ENCODE measurements around the gene ZNF625.
"Not testable (repeated sequence)": the region's sequence is repeated elsewhere in the genome, so short reads cannot be mapped to it uniquely, and the experiment has no call there.

ZNF625 gene

GRCh38 chr19:12137221-12137940 is 19.2 kb downstream of the ZNF625 start:
- peak; percentile 7 for DNase-seq

- DNase-seq, result no peak
Observed at GRCh38 chr19:12133069-12133468, 23.5 kb downstream of the ZNF625 start.

GRCh38 chr19:12126707-12127106 is 29.8 kb downstream of the ZNF625 start:
- DNase-seq, result peak; percentile 43

- DNase-seq, result no peak
Observed at GRCh38 chr19:12117201-12117970, 39.1 kb downstream of the ZNF625 start.

- DNase-seq, result no peak
Observed at GRCh38 chr19:12113121-12113520, 43.4 kb downstream of the ZNF625 start.

- DNase-seq, result no peak
Observed at GRCh38 chr19:12112701-12113100, 43.8 kb downstream of the ZNF625 start.

GRCh38 chr19:12111943-12112637 is 44.4 kb downstream of the ZNF625 start:
- no peak for DNase-seq

GRCh38 chr19:12111176-12111575 is 45.4 kb downstream of the ZNF625 start:
- DNase-seq, result no peak

GRCh38 chr19:12103909-12104308 is 52.6 kb downstream of the ZNF625 start:
- DNase-seq, result not testable (repeated sequence)

- DNase-seq, result no peak
Observed at GRCh38 chr19:12098040-12098439, 58.5 kb downstream of the ZNF625 start.

GRCh38 chr19:12095111-12095790 is 61.3 kb downstream of the ZNF625 start:
- no peak for DNase-seq

Data from NCI-H82 (cell line).